Trophoblast cell (in vitro differentiated cells and primary cell): ENCODE data around the gene AOPEP.

Source experiments
- DNase-seq, 2 donors: peaks; one replicate each; pipeline ENCODE4 v3.0.0-alpha.2; 2016
- H2AFZ ChIP-seq: 2 replicates; pipeline ENCODE4 v1.6.1; 2013; ENCODE audit warnings: low read length, moderate library complexity, mild to moderate bottlenecking; ENCODE audit not compliant: insufficient read depth, poor library complexity
- H2AK5ac ChIP-seq: 2 replicates; pipeline ENCODE4 v1.6.1; 2013; ENCODE audit warnings: mild to moderate bottlenecking, low read length
- H2BK120ac ChIP-seq: 2 replicates; pipeline ENCODE4 v1.6.1; 2013; ENCODE audit warnings: low read length, mild to moderate bottlenecking, moderate library complexity; ENCODE audit not compliant: insufficient read depth, poor library complexity
- H2BK12ac ChIP-seq: 2 replicates; pipeline ENCODE4 v1.6.1; 2013; ENCODE audit warnings: mild to moderate bottlenecking, low read length, moderate library complexity
- H2BK5ac ChIP-seq: 2 replicates; pipeline ENCODE4 v1.6.1; 2013; ENCODE audit warnings: low read length, low read depth, moderate library complexity, mild to moderate bottlenecking; ENCODE audit not compliant: poor library complexity
- H3K14ac ChIP-seq: 2 replicates; pipeline ENCODE4 v1.6.1; 2013; ENCODE audit warnings: mild to moderate bottlenecking, low read length
- H3K18ac ChIP-seq: 2 replicates; pipeline ENCODE4 v1.6.1; 2013; ENCODE audit warnings: mild to moderate bottlenecking, low read length
- H3K23ac ChIP-seq: 2 replicates; pipeline ENCODE4 v1.6.1; 2013; ENCODE audit warnings: low read length
- H3K27ac ChIP-seq: 2 replicates; pipeline ENCODE4 v1.5.1; 2013; ENCODE audit warnings: low read depth, mild to moderate bottlenecking, inconsistent platforms, low read length, moderate library complexity
- H3K27me3 ChIP-seq: 2 replicates; pipeline ENCODE4 v1.6.1; 2013; ENCODE audit warnings: inconsistent platforms, mild to moderate bottlenecking, low read length, moderate library complexity; ENCODE audit not compliant: insufficient read depth
- H3K36me3 ChIP-seq, 2 experiments: 1 replicate in 1 of 2; 2 replicates in 1 of 2; pipeline ENCODE4 v1.6.1; 2013; ENCODE audit warnings: low read length in 2 of 2, mild to moderate bottlenecking in 2 of 2, moderate library complexity in 1 of 2; ENCODE audit not compliant: insufficient read depth in 2 of 2, control insufficient read depth in 1 of 2
- H3K4ac ChIP-seq: 2 replicates; pipeline ENCODE4 v1.6.1; 2013; ENCODE audit warnings: low read depth, mild to moderate bottlenecking, low read length, moderate library complexity
- H3K4me1 ChIP-seq, 2 experiments: 1 replicate in 1 of 2; 2 replicates in 1 of 2; pipeline ENCODE4 v1.6.1; 2013; ENCODE audit warnings: low read length in 2 of 2, mild to moderate bottlenecking in 2 of 2, moderate library complexity in 1 of 2; ENCODE audit not compliant: insufficient read depth in 2 of 2, control insufficient read depth in 1 of 2
- H3K4me2 ChIP-seq: 2 replicates; pipeline ENCODE4 v1.6.1; 2013; ENCODE audit warnings: inconsistent platforms, mild to moderate bottlenecking, low read length, moderate library complexity
- H3K4me3 ChIP-seq: 2 replicates; pipeline ENCODE4 v1.5.1; 2013; ENCODE audit warnings: mild to moderate bottlenecking, low read depth, low read length, inconsistent platforms
- H3K79me1 ChIP-seq: one replicate; pipeline ENCODE4 v1.6.1; 2013; ENCODE audit warnings: low read length
- H3K79me2 ChIP-seq: 2 replicates; pipeline ENCODE4 v1.6.1; 2013; ENCODE audit warnings: low read length, mild to moderate bottlenecking; ENCODE audit not compliant: control insufficient read depth, insufficient read depth, poor library complexity
- H3K9ac ChIP-seq: 2 replicates; pipeline ENCODE4 v1.6.1; 2013; ENCODE audit warnings: mild to moderate bottlenecking, low read length
- H3K9me3 ChIP-seq: 2 replicates; pipeline ENCODE4 v1.6.1; 2013; ENCODE audit warnings: low read depth, mild to moderate bottlenecking, control low read depth, inconsistent platforms, low read length; ENCODE audit not compliant: insufficient read depth
- H4K12ac ChIP-seq: 2 replicates; pipeline ENCODE4 v1.6.1; 2013; ENCODE audit warnings: low read depth, mild to moderate bottlenecking, low read length, moderate library complexity
- H4K8ac ChIP-seq: 2 replicates; pipeline ENCODE4 v1.6.1; 2013; ENCODE audit warnings: low read depth, mild to moderate bottlenecking, low read length, moderate library complexity
- H4K91ac ChIP-seq: one replicate; pipeline ENCODE4 v1.6.1; 2013; ENCODE audit warnings: low read depth, mild to moderate bottlenecking, low read length, moderate library complexity
- WGBS: extraction: QIAGEN DNeasy Blood & Tissue Kit; methylation state at CpG from one replicate; pipeline ENCODE4 v1.1.7; 2013; ENCODE audit warnings: missing lambda C conversion rate; ENCODE audit not compliant: insufficient read length, insufficient coverage; ENCODE audit errors: extremely low coverage; 5-methylcytosine and 5-hydroxymethylcytosine counted together

Gene AOPEP

GRCh38 chr9:94780516-94780950 is 54.0 kb downstream of the AOPEP start:
- Histone ChIP-seq H2AFZ (no peak overlapping the region), H2BK12ac (no peak overlapping the region), H3K9me3 (no peaks in the 10 kb centered on the region), H3K36me3 (no peaks in the 10 kb centered on the region), H3K79me2 (peaks cover 2% of the 10 kb centered on the region), H3K23ac (no peak overlapping the region), H3K79me1 (no peaks in the 10 kb centered on the region), H2AK5ac (no peak overlapping the region), H3K14ac (no peak overlapping the region), H3K27me3 (no peaks in the 10 kb centered on the region), H4K91ac (no peak overlapping the region), H4K8ac (no peak overlapping the region), H3K4me1 (peaks cover 0 to 2% of the 10 kb centered on the region in 2 experiments), H4K12ac (no peak overlapping the region), H3K4ac (no peak overlapping the region), H2BK5ac (no peak overlapping the region), H3K18ac (no peak overlapping the region), H3K27ac (no peak overlapping the region), H3K4me2 (no peak overlapping the region), H3K9ac (no peak overlapping the region), H3K4me3 (no peak overlapping the region), H2BK120ac (no peak overlapping the region)
- DNase-seq = peak in 1 of 2 donors; percentile 24
- WGBS = no CpG with 5 or more reads among the region's 5 CpGs

GRCh38 chr9:94782355-94783101 is 56.0 kb downstream of the AOPEP start:
- Histone ChIP-seq H4K91ac (no peak overlapping the region), H3K79me2 (peaks cover 2% of the 10 kb centered on the region), H3K18ac (no peak overlapping the region), H2AK5ac (no peak overlapping the region), H3K27ac (no peak overlapping the region), H3K4me2 (no peak overlapping the region), H3K9me3 (no peaks in the 10 kb centered on the region), H3K4me1 (peaks cover 0 to 2% of the 10 kb centered on the region in 2 experiments), H2BK5ac (no peak overlapping the region), H3K27me3 (no peaks in the 10 kb centered on the region), H2BK120ac (no peak overlapping the region), H2BK12ac (no peak overlapping the region), H3K23ac (no peak overlapping the region), H2AFZ (no peak overlapping the region), H3K36me3 (no peaks in the 10 kb centered on the region), H3K4me3 (no peak overlapping the region), H4K8ac (no peak overlapping the region), H3K4ac (no peak overlapping the region), H3K79me1 (no peaks in the 10 kb centered on the region), H3K14ac (no peak overlapping the region), H3K9ac (no peak overlapping the region), H4K12ac (no peak overlapping the region)
- no peak for DNase-seq
- WGBS = no CpG with 5 or more reads among the region's 6 CpGs

GRCh38 chr9:94783102-94783682 is 56.7 kb downstream of the AOPEP start:
- no peak overlapping the region for H2BK12ac ChIP-seq
- H4K12ac ChIP-seq = no peak overlapping the region
- H3K79me1 ChIP-seq = no peaks in the 10 kb centered on the region
- H4K91ac ChIP-seq = peak overlapping the region; percentile 4
- no peak overlapping the region for H3K9ac ChIP-seq
- no peaks in the 10 kb centered on the region for H3K27me3 ChIP-seq
- H3K79me2 ChIP-seq = peaks cover 2% of the 10 kb centered on the region
- no peak overlapping the region for H3K14ac ChIP-seq
- H3K4ac ChIP-seq = no peak overlapping the region
- H3K18ac ChIP-seq = no peak overlapping the region
- WGBS = no CpG with 5 or more reads among the region's 14 CpGs
- no peak overlapping the region for H2BK5ac ChIP-seq
- H2AK5ac ChIP-seq = no peak overlapping the region
- H3K4me2 ChIP-seq = no peak overlapping the region
- DNase-seq = peak; percentile 79 to 92
- no peaks in the 10 kb centered on the region for H3K36me3 ChIP-seq
- H4K8ac ChIP-seq = no peak overlapping the region
- H3K4me3 ChIP-seq = no peak overlapping the region
- no peak overlapping the region for H2AFZ ChIP-seq
- peaks cover 0 to 2% of the 10 kb centered on the region in 2 experiments for H3K4me1 ChIP-seq
- H3K27ac ChIP-seq = no peak overlapping the region
- H2BK120ac ChIP-seq = no peak overlapping the region
- H3K9me3 ChIP-seq = no peaks in the 10 kb centered on the region
- no peak overlapping the region for H3K23ac ChIP-seq

GRCh38 chr9:94783928-94784327 is 57.4 kb downstream of the AOPEP start:
- H3K4me3 ChIP-seq = no peak overlapping the region
- WGBS = no CpG with 5 or more reads among the region's 2 CpGs
- no peak for DNase-seq
- no peaks in the 10 kb centered on the region for H3K36me3 ChIP-seq
- no peak overlapping the region for H2AK5ac ChIP-seq
- no peak overlapping the region for H4K12ac ChIP-seq
- H3K27me3 ChIP-seq = no peaks in the 10 kb centered on the region
- H2BK120ac ChIP-seq = no peak overlapping the region
- no peak overlapping the region for H4K8ac ChIP-seq
- H3K4me1 ChIP-seq = peaks cover 0 to 2% of the 10 kb centered on the region in 2 experiments
- H3K23ac ChIP-seq = no peak overlapping the region
- H3K9me3 ChIP-seq = no peaks in the 10 kb centered on the region
- H3K4me2 ChIP-seq = no peak overlapping the region
- H3K18ac ChIP-seq = no peak overlapping the region
- no peak overlapping the region for H2AFZ ChIP-seq
- H3K27ac ChIP-seq = no peak overlapping the region
- H2BK5ac ChIP-seq = no peak overlapping the region
- H2BK12ac ChIP-seq = no peak overlapping the region
- H3K9ac ChIP-seq = no peak overlapping the region
- H3K14ac ChIP-seq = no peak overlapping the region
- no peaks in the 10 kb centered on the region for H3K79me1 ChIP-seq
- H4K91ac ChIP-seq = no peak overlapping the region
- no peak overlapping the region for H3K4ac ChIP-seq
- peaks cover 2% of the 10 kb centered on the region for H3K79me2 ChIP-seq
